K562 (cell line): Measurements from ENCODE around the gene SLK.

Experiments used
- CHD7 ChIP-seq: fragments of 200-600 bp; sonication (generic); IDR thresholded peaks from one replicate; pipeline ENCODE4 v1.6.1; 2012; ENCODE audit warnings: mild to moderate bottlenecking, low read depth, low read length, inconsistent platforms
- CTCF ChIP-seq, 3 experiments: IDR thresholded peaks in 2 of 3; conservative IDR thresholded peaks in 1 of 3; 2 replicates each; pipeline ENCODE4 v1.5.1; 2011 to 2012; ENCODE audit warnings: low read length in 3 of 3, mild to moderate bottlenecking in 3 of 3, control low read depth in 2 of 3, improper control_type of control experiment in 1 of 3, inconsistent platforms in 1 of 3, low read depth in 1 of 3, mixed read lengths in 1 of 3, moderate library complexity in 1 of 3; ENCODE audit not compliant: insufficient read depth in 2 of 3
- FOXO4 ChIP-seq: fragments of 450-650 bp; formaldehyde crosslinking; IDR thresholded peaks from 2 replicates; pipeline ENCODE4 v1.4.0; 2020; ENCODE audit warnings: mild to moderate bottlenecking, moderate library complexity
- ILF3 ChIP-seq: fragments of 450-650 bp; IDR thresholded peaks from 2 replicates; pipeline ENCODE4 v1.6.1; 2018; ENCODE audit warnings: antibody characterized with exemption, mild to moderate bottlenecking, moderate library complexity, borderline replicate concordance
- MAX ChIP-seq: sonication (generic); formaldehyde crosslinking; IDR thresholded peaks from 2 replicates; pipeline ENCODE4 v1.9.0; 2022; ENCODE audit warnings: mild to moderate bottlenecking, missing genetic modification reagents
- MTA3 ChIP-seq: fragments of 450-650 bp; formaldehyde crosslinking; IDR thresholded peaks from 2 replicates; pipeline ENCODE4 v1.6.1; 2017; ENCODE audit warnings: mild to moderate bottlenecking, borderline replicate concordance
- RAD21 ChIP-seq, 2 experiments: fragments of 250-450 bp in 1 of 2; fragments of 450-650 bp in 1 of 2; sonication (Bioruptor Pico) in 1 of 2; formaldehyde crosslinking in 1 of 2; IDR thresholded peaks in 1 of 2; conservative IDR thresholded peaks in 1 of 2; 2 replicates each; pipeline versions ENCODE4 v1.4.0 to v1.8.0; 2020 to 2022; ENCODE audit warnings: mild to moderate bottlenecking in 2 of 2, moderate library complexity in 1 of 2
- RFX1 ChIP-seq: fragments of 450-650 bp; IDR thresholded peaks from 2 replicates; pipeline ENCODE4 v1.6.1; 2016; ENCODE audit warnings: mild to moderate bottlenecking, moderate library complexity
- SAFB2 ChIP-seq: fragments of 200-400 bp; formaldehyde crosslinking; IDR thresholded peaks from 2 replicates; pipeline ENCODE4 v1.6.1; 2018; ENCODE audit warnings: borderline replicate concordance, low read length, low read depth, moderate library complexity; ENCODE audit not compliant: severe bottlenecking
- SRF ChIP-seq, 2 experiments: fragments of 250-450, 450-650 bp in 1 of 2; sonication (Bioruptor Pico) in 1 of 2; sonication (generic) in 1 of 2; formaldehyde crosslinking; IDR thresholded peaks; 2 replicates each; pipeline versions ENCODE4 v1.5.0 to v1.5.1; 2020 to 2022; ENCODE audit warnings: mild to moderate bottlenecking in 1 of 2, missing genetic modification reagents in 1 of 2
- STAG1 ChIP-seq: sonication (generic); formaldehyde crosslinking; IDR thresholded peaks from 2 replicates; pipeline ENCODE4 v1.5.0; 2020; ENCODE audit warnings: missing genetic modification reagents, borderline replicate concordance
- ZNF174 ChIP-seq: fragments of 250-450 bp; sonication (Bioruptor Pico); IDR thresholded peaks from 2 replicates; pipeline ENCODE4 v1.4.0; 2020; ENCODE audit warnings: mild to moderate bottlenecking
- ZNF263 ChIP-seq: sonication (generic); formaldehyde crosslinking; IDR thresholded peaks from 2 replicates; pipeline ENCODE4 v1.8.0; 2022; ENCODE audit warnings: mild to moderate bottlenecking, missing genetic modification reagents, borderline replicate concordance
- ZNF780A ChIP-seq: fragments of 250-450 bp; sonication (Bioruptor Pico); IDR thresholded peaks from 2 replicates; pipeline ENCODE4 v1.5.0; 2021; ENCODE audit warnings: mild to moderate bottlenecking

GRCh38 chr10:103991393-103992128, 24.6 kb downstream of the SLK start:
- TF ChIP-seq CTCF (IDR thresholded peaks at IDR 0.05 in 2 of 3, conservative IDR thresholded peaks at IDR 0.05 in 1 of 3; ENCODE audit: insufficient read depth in 2 of 3, low read depth in 1 of 3, low read length in 3 of 3), result no peak
- TF ChIP-seq RAD21 (CRISPR knock-in tag; conservative IDR thresholded peaks at IDR 0.05 in 1 of 2, IDR thresholded peaks at IDR 0.05 in 1 of 2), result no peak
- no peak for TF ChIP-seq CHD7
- TF ChIP-seq RFX1, result no peak
- no peak for TF ChIP-seq FOXO4 (CRISPR knock-in tag)
- TF ChIP-seq ZNF780A, result no peak
- TF ChIP-seq ZNF263 (CRISPR knock-in tag), result no peak
- no peak for TF ChIP-seq SRF (CRISPR knock-in tag; IDR thresholded peaks at IDR 0.05)
- TF ChIP-seq STAG1 (CRISPR knock-in tag), result no peak
- TF ChIP-seq ZNF174, result no peak
- no peak for TF ChIP-seq ILF3
- TF ChIP-seq MAX (CRISPR knock-in tag), result no peak
- TF ChIP-seq MTA3, result no peak
- TF ChIP-seq SAFB2, result no peak
